SU-DHL-6 (cell line): ENCODE data around the gene SULF2.

ENCODE experiments used
- H2AFZ ChIP-seq: fragments of 200-600 bp; sonication (generic); 2 replicates; pipeline ENCODE4 v1.6.1; 2014; ENCODE audit warnings: low read depth, mild to moderate bottlenecking, moderate library complexity, mixed read lengths, antibody characterized with exemption, low read length; ENCODE audit not compliant: severe bottlenecking
- H3F3A ChIP-seq: fragments of 200-600 bp; shearing (Covaris generic); 2 replicates; pipeline ENCODE4 v1.6.0; 2016; ENCODE audit warnings: antibody characterized with exemption, mild to moderate bottlenecking; ENCODE audit not compliant: insufficient read depth
- H3K27ac ChIP-seq: fragments of 200-600 bp; sonication (generic); 2 replicates; pipeline ENCODE4 v1.5.1; 2016; ENCODE audit warnings: low read depth, mild to moderate bottlenecking, low read length, moderate library complexity, mixed read lengths
- H3K27me3 ChIP-seq: fragments of 200-600 bp; sonication (generic), shearing (Covaris generic); 2 replicates; pipeline ENCODE4 v1.6.0; 2014; ENCODE audit warnings: mild to moderate bottlenecking, low read length
- H3K36me3 ChIP-seq: fragments of 200-600 bp; sonication (generic); 2 replicates; pipeline ENCODE4 v1.6.1; 2014; ENCODE audit warnings: mild to moderate bottlenecking, low read length, mixed read lengths
- H3K4me2 ChIP-seq: fragments of 300-600, 200-600 bp; shearing (Covaris generic), sonication (generic); 2 replicates; pipeline ENCODE4 v1.6.0; 2014; ENCODE audit warnings: low read length, low read depth, mild to moderate bottlenecking; ENCODE audit not compliant: poor library complexity, severe bottlenecking
- H3K4me3 ChIP-seq: fragments of 200-600 bp; sonication (generic); 2 replicates; pipeline ENCODE4 v1.5.1; 2014; ENCODE audit warnings: antibody characterized with exemption, low read length, mild to moderate bottlenecking, mixed read lengths; ENCODE audit not compliant: insufficient read depth, poor library complexity, severe bottlenecking
- H3K79me2 ChIP-seq: fragments of 200-600 bp; sonication (generic); 2 replicates; pipeline ENCODE4 v1.6.1; 2014; ENCODE audit warnings: mild to moderate bottlenecking, low read length, moderate library complexity; ENCODE audit not compliant: insufficient read depth
- H3K9ac ChIP-seq: fragments of 200-600 bp; sonication (generic); 2 replicates; pipeline ENCODE4 v1.7.0; 2014; ENCODE audit warnings: mild to moderate bottlenecking, low read length
- H3K9me2 ChIP-seq: fragments of 200-600 bp; sonication (generic); replicated peaks from 2 replicates; pipeline ENCODE4 v1.6.1; 2014; ENCODE audit warnings: low read length; ENCODE audit not compliant: insufficient read depth
- H3K9me3 ChIP-seq: fragments of 200-600 bp; sonication (generic); 2 replicates; pipeline ENCODE4 v1.6.1; 2014; ENCODE audit warnings: low read length, mixed read lengths; ENCODE audit not compliant: insufficient read depth
- H4K20me1 ChIP-seq: fragments of 200-600 bp; sonication (generic); 2 replicates; pipeline ENCODE4 v1.6.1; 2014; ENCODE audit warnings: low read depth, mild to moderate bottlenecking, antibody characterized with exemption, low read length, moderate library complexity, mixed read lengths
- EZH2phosphoT487 ChIP-seq: fragments of 200-600 bp; sonication (generic), shearing (Covaris generic); conservative IDR thresholded peaks from 2 replicates; pipeline ENCODE4 v1.6.1; 2018; ENCODE audit warnings: mild to moderate bottlenecking, antibody characterized with exemption, low read length, moderate library complexity, mixed read lengths
- TF ChIP-seq, protein P1 (sequence below): fragments of 200-600 bp; sonication (generic); IDR thresholded peaks from one replicate; pipeline ENCODE4 v1.5.1; 2017; ENCODE audit warnings: antibody characterized with exemption, mild to moderate bottlenecking, low read length, moderate library complexity; ENCODE audit not compliant: insufficient read depth, poor library complexity, severe bottlenecking

The SULF2 gene

GRCh38 chr20:47708140-47708807 lies 77.0 kb downstream of the SULF2 start:
- H3K79me2 ChIP-seq: no peaks in the 10 kb centered on the region
- no peaks in the 10 kb centered on the region for H3K9me3 ChIP-seq
- H3K4me3 ChIP-seq: no peak overlapping the region
- H4K20me1 ChIP-seq: no peaks in the 10 kb centered on the region
- TF ChIP-seq, protein P1, sequence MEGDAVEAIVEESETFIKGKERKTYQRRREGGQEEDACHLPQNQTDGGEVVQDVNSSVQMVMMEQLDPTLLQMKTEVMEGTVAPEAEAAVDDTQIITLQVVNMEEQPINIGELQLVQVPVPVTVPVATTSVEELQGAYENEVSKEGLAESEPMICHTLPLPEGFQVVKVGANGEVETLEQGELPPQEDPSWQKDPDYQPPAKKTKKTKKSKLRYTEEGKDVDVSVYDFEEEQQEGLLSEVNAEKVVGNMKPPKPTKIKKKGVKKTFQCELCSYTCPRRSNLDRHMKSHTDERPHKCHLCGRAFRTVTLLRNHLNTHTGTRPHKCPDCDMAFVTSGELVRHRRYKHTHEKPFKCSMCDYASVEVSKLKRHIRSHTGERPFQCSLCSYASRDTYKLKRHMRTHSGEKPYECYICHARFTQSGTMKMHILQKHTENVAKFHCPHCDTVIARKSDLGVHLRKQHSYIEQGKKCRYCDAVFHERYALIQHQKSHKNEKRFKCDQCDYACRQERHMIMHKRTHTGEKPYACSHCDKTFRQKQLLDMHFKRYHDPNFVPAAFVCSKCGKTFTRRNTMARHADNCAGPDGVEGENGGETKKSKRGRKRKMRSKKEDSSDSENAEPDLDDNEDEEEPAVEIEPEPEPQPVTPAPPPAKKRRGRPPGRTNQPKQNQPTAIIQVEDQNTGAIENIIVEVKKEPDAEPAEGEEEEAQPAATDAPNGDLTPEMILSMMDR: no peak
- TF ChIP-seq EZH2phosphoT487: no peak
- no peaks in the 10 kb centered on the region for H3K36me3 ChIP-seq
- H3K9ac ChIP-seq: no peak overlapping the region
- H3K27me3 ChIP-seq: no peaks in the 10 kb centered on the region
- H3F3A ChIP-seq: no peaks in the 10 kb centered on the region
- no peak overlapping the region for H3K27ac ChIP-seq
- no peak overlapping the region for H2AFZ ChIP-seq
- H3K4me2 ChIP-seq: no peak overlapping the region
- no peaks in the 10 kb centered on the region for H3K9me2 ChIP-seq

DNA sequence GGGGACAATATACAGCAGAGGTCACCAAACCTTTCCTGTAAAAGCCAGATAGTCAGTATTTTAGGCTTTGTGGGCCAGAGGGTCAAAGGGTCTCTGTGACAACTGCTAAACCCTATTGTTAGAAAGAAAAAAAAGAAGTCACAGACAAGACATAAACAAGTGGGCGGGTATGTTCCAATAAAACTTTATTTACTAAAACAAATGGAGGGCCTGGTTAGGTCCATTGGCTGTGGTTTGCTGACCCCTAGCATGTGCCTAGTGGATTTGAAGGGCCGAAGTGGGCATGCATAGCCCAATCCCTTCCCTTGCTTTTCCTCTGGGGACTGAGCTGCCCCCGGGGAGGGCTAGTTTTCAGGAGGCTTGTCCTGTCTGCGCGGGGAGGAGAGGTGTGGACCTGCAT lies 78.9 kb downstream of the SULF2 start:
- no peak overlapping the region for H3K4me2 ChIP-seq
- no peaks in the 10 kb centered on the region for H3K79me2 ChIP-seq
- no peak overlapping the region for H2AFZ ChIP-seq
- H3K27ac ChIP-seq: no peak overlapping the region
- H3K36me3 ChIP-seq: no peaks in the 10 kb centered on the region
- H3K9me3 ChIP-seq: no peaks in the 10 kb centered on the region
- H3K9me2 ChIP-seq: no peaks in the 10 kb centered on the region
- no peak overlapping the region for H3K9ac ChIP-seq
- H3F3A ChIP-seq: no peaks in the 10 kb centered on the region
- TF ChIP-seq, protein P1: no peak
- no peak for TF ChIP-seq EZH2phosphoT487
- H4K20me1 ChIP-seq: no peaks in the 10 kb centered on the region
- H3K27me3 ChIP-seq: no peaks in the 10 kb centered on the region
- H3K4me3 ChIP-seq: no peak overlapping the region

DNA sequence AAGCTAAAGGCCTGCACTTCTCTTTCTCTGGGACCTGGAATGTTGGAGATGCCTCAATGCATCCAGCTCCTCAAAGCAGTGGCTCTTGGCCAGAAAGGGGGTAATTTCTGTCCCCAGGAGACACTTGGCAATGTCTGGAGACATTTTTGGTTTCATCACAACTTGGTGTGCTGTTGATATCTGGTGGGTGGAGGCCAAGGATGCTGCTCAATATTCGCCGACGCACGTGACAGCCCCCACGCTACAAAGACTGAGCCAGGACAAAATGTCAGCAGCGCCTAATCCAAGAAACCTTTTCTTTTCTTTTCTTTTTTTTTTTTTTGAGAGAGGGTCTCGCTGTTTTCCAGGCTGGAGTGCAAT lies 79.8 kb downstream of the SULF2 start:
- H3K36me3 ChIP-seq: no peaks in the 10 kb centered on the region
- H3K27me3 ChIP-seq: no peaks in the 10 kb centered on the region
- no peak overlapping the region for H2AFZ ChIP-seq
- no peak overlapping the region for H3K27ac ChIP-seq
- H3K9me2 ChIP-seq: no peaks in the 10 kb centered on the region
- H3K4me2 ChIP-seq: no peak overlapping the region
- no peaks in the 10 kb centered on the region for H4K20me1 ChIP-seq
- H3K4me3 ChIP-seq: no peak overlapping the region
- no peaks in the 10 kb centered on the region for H3K79me2 ChIP-seq
- H3K9ac ChIP-seq: no peak overlapping the region
- TF ChIP-seq, protein P1: no peak
- TF ChIP-seq EZH2phosphoT487: no peak
- no peaks in the 10 kb centered on the region for H3F3A ChIP-seq
- H3K9me3 ChIP-seq: no peaks in the 10 kb centered on the region
